Measurements from ENCODE around the gene STAT4.
A peak's percentile ranks its signal among the peaks of the same experiment; 100 is the strongest.

Gene STAT4

DNA sequence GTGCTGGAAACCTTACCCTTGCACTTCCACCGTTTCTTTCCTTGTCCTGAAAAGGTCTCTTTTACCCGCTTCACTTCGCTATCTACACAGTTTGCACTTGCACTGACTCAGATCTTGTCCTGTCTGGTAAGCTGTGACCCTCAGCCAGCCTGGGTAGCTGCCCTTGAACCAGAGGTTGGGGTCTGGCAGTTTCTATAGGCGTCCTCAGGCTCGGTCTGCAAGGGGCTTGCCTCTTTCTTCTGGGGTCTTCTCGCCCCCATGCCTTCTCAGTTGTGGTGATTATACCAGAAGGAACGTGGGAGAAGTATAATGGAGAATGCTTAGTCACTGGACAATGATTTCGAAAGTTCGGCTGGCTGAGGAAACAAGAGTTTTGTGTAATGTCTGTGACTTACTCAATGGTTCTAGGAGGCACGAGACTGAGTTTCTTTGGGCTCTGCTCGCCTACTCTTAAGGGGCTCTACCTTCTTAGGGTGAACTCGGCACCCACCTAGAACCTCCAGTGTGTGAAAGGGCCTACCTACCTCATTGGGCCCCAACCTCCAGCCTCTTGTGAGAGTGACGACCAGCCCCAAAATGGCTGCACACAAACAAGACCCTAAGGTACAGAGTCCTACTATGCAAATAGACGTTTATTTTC lies 129.9 kb downstream of the STAT4 start:
- TF ChIP-seq ZNF274 (IDR thresholded peaks at IDR 0.05; ENCODE audit: low read depth, low read length), result no peak
- peak overlapping the region; percentile 76 for H3K4me3 ChIP-seq (ENCODE audit: low read length)

- H3K4me3 ChIP-seq (ENCODE audit: low read length), result peak overlapping the region; percentile 76
- no peak for TF ChIP-seq ZNF274 (IDR thresholded peaks at IDR 0.05; ENCODE audit: low read depth, low read length)
These were observed 130.5 kb downstream of the STAT4 start for GRCh38 chr2:191020221-191020741.

DNA sequence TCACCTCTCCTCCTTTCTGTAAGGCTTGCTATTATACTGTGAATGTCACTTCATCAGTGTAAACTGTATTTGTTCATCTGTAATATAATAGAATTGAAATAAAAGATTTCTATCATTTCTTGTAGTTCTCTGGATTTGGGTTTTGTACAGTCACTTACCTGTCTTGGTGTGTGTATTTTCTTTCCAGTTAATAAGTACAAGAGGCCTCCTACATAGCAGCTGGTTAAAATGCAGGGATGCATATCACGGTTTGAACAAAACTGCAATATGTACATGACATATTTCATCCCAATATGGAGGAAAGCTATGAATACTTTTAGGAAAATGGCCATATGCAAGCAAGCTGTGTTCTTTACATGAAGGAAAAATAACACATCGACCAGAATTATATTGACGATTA lies 131.4 kb downstream of the STAT4 start:
- H3K4me3 ChIP-seq (ENCODE audit: low read length), result no peak overlapping the region
- no peak for TF ChIP-seq ZNF274 (IDR thresholded peaks at IDR 0.05; ENCODE audit: low read depth, low read length)

GRCh38 chr2:191018643-191019119 lies 132.1 kb downstream of the STAT4 start:
- TF ChIP-seq ZNF274 (IDR thresholded peaks at IDR 0.05; ENCODE audit: low read depth, low read length), result no peak
- H3K4me3 ChIP-seq (ENCODE audit: low read length), result peak overlapping the region; percentile 52; the same call in 1 of the 2 replicates

DNA sequence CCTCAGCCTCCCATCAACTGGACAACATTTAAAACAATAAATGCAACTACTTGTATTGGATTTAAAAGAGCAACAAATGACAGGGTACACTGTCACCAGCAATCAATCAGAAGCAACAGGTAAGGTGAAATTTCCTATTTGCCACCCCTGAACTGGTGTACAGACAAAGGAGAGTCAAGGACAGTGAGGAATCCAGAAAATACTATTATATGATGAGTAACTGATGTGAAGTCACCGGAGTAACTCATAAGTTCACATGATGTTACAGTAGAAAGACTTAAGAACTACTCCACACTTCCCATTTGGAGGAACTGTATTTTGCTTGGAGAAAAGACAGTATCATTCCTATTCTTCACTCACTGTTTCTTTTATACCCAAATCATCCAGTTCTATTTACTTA lies 132.7 kb downstream of the STAT4 start:
- no peak for TF ChIP-seq ZNF274 (IDR thresholded peaks at IDR 0.05; ENCODE audit: low read depth, low read length)
- H3K4me3 ChIP-seq (ENCODE audit: low read length), result no peak overlapping the region

GRCh38 chr2:191015831-191016230 lies 135.0 kb downstream of the STAT4 start:
- no peak for TF ChIP-seq ZNF274 (IDR thresholded peaks at IDR 0.05; ENCODE audit: low read depth, low read length)

GRCh38 chr2:191015239-191015638 lies 135.6 kb downstream of the STAT4 start:
- TF ChIP-seq ZNF274 (IDR thresholded peaks at IDR 0.05; ENCODE audit: low read depth, low read length), result no peak
- H3K4me3 ChIP-seq (ENCODE audit: low read length), result no peak overlapping the region

More at GRCh38 chr2:191015831-191016230, 135.0 kb downstream of the STAT4 start:
- no peak overlapping the region for H3K4me3 ChIP-seq (ENCODE audit: low read length)

DNA sequence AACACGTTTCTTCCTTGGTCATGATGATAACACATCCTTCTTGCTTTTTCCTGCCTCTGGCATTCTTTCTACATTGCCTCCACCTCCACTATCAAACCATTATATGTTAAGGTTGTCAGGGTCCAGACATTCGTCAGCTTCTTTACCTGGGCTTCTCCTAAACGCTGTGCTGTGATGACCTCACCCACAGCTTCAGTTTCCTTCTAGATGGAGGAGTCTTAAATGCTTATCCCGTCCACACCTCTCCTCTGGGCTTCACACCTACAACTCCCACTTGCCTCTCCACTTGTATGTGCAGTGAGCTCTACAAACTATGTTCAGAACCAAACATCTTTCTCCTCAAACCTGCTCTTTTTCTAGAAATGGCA lies 136.2 kb downstream of the STAT4 start:
- TF ChIP-seq ZNF274 (IDR thresholded peaks at IDR 0.05; ENCODE audit: low read depth, low read length), result no peak
- peak overlapping the region; percentile 82 for H3K4me3 ChIP-seq (ENCODE audit: low read length)

DNA sequence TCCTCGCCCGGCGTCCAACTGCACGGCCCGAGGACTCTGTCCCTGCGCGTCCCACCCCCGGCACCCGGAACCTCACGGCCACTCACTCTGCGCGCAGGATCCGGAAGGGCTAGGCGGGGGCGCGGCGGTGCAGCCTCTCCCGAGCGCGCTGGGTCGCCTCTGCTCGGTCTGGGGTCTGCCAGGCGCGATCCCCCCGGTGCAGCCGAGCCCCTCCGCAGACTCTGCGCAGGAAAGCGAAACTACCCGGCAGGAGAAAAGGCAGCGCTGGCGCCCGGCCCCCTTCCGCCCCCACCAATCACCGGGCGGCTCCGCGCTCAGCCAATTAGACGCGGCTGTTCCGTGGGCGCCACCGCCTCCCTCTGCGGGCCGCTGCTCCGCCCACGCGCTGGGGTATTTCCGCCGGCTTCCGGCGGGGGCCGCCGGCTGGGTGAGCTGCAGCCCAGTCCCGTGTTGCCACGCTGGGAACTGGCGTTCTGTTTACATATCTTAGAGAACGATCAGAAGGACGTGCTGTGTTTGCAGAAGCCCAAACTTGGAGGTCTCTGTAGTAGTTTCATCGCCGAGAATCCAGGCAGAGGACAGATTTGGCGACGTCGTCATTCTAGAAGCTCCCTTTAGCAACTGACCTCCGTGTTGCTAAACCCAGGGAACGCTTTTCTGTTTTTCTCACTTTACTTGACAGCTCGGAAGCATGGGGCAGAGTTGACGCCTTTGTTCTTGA lies 136.7 kb downstream of the STAT4 start, which contains the start of gene STAT1:
Gene STAT1, minus strand, starts transcription at position 240 of the 721 bp plus-strand sequence. CDS start 4,168 bp downstream, outside the sequence.
- H3K4me3 ChIP-seq (ENCODE audit: low read length), result peak within 1 kb of the TSS; percentile 100
- no peak for TF ChIP-seq ZNF274 (IDR thresholded peaks at IDR 0.05; ENCODE audit: low read depth, low read length)

DNA sequence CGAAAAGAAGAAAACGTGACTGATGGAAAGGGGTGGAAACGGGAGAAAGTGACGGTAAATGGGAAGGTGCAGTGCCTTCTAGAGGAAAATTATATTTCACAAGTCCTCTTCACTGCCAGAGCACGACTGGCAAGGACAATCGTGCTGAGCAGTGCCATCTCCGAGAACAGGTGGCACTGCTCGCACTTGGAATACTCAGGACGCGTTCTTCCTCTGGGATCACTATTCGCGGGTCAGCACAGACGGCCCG lies 137.2 kb downstream of the STAT4 start:
- H3K4me3 ChIP-seq (ENCODE audit: low read length), result peak overlapping the region; percentile 100
- no peak for TF ChIP-seq ZNF274 (IDR thresholded peaks at IDR 0.05; ENCODE audit: low read depth, low read length)

- peak overlapping the region; percentile 100 for H3K4me3 ChIP-seq (ENCODE audit: low read length)
- no peak for TF ChIP-seq ZNF274 (IDR thresholded peaks at IDR 0.05; ENCODE audit: low read depth, low read length)
These were observed 137.7 kb downstream of the STAT4 start for GRCh38 chr2:191012845-191013681.

- TF ChIP-seq ZNF274 (IDR thresholded peaks at IDR 0.05; ENCODE audit: low read depth, low read length), result no peak
These were observed 138.4 kb downstream of the STAT4 start for GRCh38 chr2:191012346-191012745.

GRCh38 chr2:191010887-191011885 lies 139.6 kb downstream of the STAT4 start:
- peak overlapping the region; percentile 100; the same call in 1 of the 2 replicates for H3K4me3 ChIP-seq (ENCODE audit: low read length)
- TF ChIP-seq ZNF274 (IDR thresholded peaks at IDR 0.05; ENCODE audit: low read depth, low read length), result no peak

More at GRCh38 chr2:191012346-191012745, 138.4 kb downstream of the STAT4 start:
- H3K4me3 ChIP-seq (ENCODE audit: low read length), result peak overlapping the region; percentile 100

Data from GM08714 (cell line).